ENCODE results near the gene ACSL3. TPM values are rescaled to one million over a fixed set of nuclear protein-coding genes. Genes with fewer than 3 reads are reported as not detected.

Gene ACSL3
- total RNA-seq, 2 donors from 2014 or later: 77.1 to 124 TPM

DNA sequence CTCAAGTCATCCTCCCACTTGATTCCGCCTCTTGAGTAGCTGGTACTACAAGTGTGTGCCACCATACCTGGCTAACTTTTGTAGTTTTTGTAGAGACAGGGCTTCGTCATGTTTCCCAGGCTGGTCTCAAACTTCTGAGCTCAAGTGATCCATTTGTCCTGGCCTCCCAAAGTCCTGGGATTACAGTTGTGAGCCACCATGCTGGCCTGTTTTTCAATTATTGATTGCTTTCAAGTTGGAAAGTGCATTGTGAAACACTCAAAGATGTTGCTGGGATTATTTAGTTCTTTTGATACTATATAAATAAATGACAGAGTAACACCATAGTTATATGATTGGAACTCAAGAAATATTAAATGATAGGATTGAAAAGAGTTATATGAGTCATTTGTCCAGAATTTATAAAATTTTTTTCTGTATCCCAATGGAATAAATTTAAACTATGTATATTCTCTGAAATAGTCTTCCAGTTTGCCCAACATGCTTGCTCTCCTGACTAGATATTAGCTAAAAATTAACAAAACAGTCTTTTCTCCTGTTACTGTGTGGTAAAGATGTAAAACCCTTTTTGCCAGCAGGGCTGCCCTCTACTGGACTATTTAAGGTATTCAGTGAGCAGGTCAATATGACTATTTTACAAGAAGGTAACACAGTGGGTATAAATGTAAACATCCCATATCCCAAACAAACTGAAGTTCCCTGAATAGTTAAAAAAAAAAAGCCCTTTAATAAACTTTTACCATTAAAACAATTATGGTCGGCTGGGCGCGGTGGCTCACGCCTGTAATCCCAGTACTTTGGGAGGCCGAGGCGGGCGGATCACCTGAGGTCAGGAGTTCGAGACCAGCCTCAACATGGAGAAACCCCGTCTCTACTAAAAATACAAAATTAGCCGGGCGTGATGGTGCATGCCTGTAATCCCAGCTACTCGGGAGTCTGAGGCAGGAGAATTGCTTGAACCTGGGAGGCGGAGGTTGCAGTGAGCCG, 42.7 kb downstream of the ACSL3 start:
- Histone ChIP-seq H3K27me3 (replicated peaks; ENCODE audit: insufficient read depth) (no peaks in the 10 kb centered on the region), H3K9me3 (no peaks in the 10 kb centered on the region), H3K27ac (no peak overlapping the region), H3K4me1 (replicated peaks) (peaks cover 5% of the 10 kb centered on the region), H3K4me3 (no peak overlapping the region), H3K36me3 (no peaks in the 10 kb centered on the region)
- intact Hi-C loops (cut with DNase I): loop anchor here (5.0 kb wide), 1 partner anchor 211 kb away; no protein-coding TSS in a partner anchor
- DNase-seq (ENCODE audit: low spot score): peak; percentile 16
- no peak for TF ChIP-seq POLR2A (IDR thresholded peaks at IDR 0.05)
- TF ChIP-seq, protein P1, sequence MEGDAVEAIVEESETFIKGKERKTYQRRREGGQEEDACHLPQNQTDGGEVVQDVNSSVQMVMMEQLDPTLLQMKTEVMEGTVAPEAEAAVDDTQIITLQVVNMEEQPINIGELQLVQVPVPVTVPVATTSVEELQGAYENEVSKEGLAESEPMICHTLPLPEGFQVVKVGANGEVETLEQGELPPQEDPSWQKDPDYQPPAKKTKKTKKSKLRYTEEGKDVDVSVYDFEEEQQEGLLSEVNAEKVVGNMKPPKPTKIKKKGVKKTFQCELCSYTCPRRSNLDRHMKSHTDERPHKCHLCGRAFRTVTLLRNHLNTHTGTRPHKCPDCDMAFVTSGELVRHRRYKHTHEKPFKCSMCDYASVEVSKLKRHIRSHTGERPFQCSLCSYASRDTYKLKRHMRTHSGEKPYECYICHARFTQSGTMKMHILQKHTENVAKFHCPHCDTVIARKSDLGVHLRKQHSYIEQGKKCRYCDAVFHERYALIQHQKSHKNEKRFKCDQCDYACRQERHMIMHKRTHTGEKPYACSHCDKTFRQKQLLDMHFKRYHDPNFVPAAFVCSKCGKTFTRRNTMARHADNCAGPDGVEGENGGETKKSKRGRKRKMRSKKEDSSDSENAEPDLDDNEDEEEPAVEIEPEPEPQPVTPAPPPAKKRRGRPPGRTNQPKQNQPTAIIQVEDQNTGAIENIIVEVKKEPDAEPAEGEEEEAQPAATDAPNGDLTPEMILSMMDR (IDR thresholded peaks at IDR 0.05): peak; percentile 26 to 77 (median 61)
- 84% methylated on average over 16 of the region's 16 CpGs for WGBS

DNA sequence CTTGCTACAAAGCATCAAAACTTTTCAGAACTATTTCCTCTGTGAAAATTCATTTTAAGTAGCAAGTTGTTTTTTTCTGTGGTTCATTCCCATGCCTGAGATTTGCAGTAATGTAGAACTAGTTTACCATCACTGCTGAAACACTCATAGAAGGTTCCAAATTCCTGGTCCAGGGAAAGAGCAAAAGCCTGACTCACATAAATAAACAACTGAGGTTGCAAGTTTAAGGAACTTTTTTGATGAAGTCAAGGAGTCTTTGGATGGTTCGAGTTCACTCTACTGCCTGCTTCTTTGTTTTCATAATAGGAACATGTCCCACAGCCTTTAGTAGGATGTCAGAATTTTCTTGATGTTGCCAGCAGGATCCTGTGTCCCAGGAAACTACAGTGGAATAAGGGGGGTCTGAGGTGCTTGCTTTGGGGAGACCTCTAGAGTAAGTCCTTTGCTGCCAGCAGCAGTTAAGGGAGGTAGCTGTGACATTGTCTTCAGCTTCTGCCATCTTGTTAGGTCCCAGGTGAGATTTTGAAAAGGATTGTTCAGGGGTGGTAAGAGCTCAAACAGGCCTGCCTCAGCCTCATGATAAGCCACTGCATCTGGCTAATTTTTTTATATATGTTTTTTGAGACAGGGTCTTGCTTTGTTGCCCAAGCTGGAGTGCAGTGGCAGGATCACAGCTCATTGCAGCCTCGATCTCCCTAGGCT, 43.9 kb downstream of the ACSL3 start:
- TF ChIP-seq POLR2AphosphoS5 (IDR thresholded peaks at IDR 0.05) (peak; percentile 38), POLR2A (IDR thresholded peaks at IDR 0.05) (no peak)
- TF ChIP-seq, protein P1 (IDR thresholded peaks at IDR 0.05): no peak
- H3K9me3 ChIP-seq: no peaks in the 10 kb centered on the region
- intact Hi-C loops (cut with DNase I): loop anchor here (5.0 kb wide), 2 partner anchors 202 to 212 kb away; no protein-coding TSS in a partner anchor
- 68% methylated on average over 2 of the region's 2 CpGs for WGBS
- no peaks in the 10 kb centered on the region for H3K36me3 ChIP-seq
- no peaks in the 10 kb centered on the region for H3K27me3 ChIP-seq (replicated peaks; ENCODE audit: insufficient read depth)
- H3K4me3 ChIP-seq: no peak overlapping the region
- H3K4me1 ChIP-seq (replicated peaks): peaks cover 5% of the 10 kb centered on the region
- no peak for DNase-seq (ENCODE audit: low spot score)
- peak overlapping the region in 1 of 2 donors; percentile 46 for H3K27ac ChIP-seq

DNA sequence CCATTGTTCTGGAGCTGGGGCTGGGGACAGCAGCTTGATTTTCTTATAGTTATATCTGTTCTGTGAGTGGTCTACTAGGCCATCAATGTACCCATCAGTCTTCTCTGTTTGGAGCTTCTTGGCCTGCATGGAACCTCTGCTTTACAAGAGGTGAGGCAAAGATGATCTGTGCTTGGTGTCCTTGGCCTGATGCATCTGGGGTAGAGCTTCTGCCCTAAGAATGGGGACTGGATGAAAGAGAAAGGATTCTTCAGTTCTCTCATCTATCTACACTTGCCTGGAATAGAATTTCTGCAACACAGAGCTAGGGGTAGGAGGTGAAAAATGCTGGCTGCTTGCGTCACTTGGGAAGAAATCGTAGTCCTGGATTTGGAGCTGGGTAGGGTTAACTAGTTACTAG, 46.2 kb downstream of the ACSL3 start:
- Histone ChIP-seq H3K27ac (no peak overlapping the region), H3K4me1 (replicated peaks) (peaks cover 5% of the 10 kb centered on the region), H3K9me3 (no peaks in the 10 kb centered on the region), H3K36me3 (no peaks in the 10 kb centered on the region), H3K4me3 (no peak overlapping the region), H3K27me3 (replicated peaks; ENCODE audit: insufficient read depth) (no peaks in the 10 kb centered on the region)
- intact Hi-C loops (cut with DNase I): loop anchor here (5.0 kb wide), 1 partner anchor 205 kb away; no protein-coding TSS in a partner anchor
- DNase-seq (ENCODE audit: low spot score): no peak
- WGBS: 93% methylated on average over 2 of the region's 2 CpGs
- TF ChIP-seq, protein P1 (IDR thresholded peaks at IDR 0.05): no peak
- no peak for TF ChIP-seq POLR2A (IDR thresholded peaks at IDR 0.05)
- no peak for TF ChIP-seq POLR2AphosphoS5 (IDR thresholded peaks at IDR 0.05)

DNA sequence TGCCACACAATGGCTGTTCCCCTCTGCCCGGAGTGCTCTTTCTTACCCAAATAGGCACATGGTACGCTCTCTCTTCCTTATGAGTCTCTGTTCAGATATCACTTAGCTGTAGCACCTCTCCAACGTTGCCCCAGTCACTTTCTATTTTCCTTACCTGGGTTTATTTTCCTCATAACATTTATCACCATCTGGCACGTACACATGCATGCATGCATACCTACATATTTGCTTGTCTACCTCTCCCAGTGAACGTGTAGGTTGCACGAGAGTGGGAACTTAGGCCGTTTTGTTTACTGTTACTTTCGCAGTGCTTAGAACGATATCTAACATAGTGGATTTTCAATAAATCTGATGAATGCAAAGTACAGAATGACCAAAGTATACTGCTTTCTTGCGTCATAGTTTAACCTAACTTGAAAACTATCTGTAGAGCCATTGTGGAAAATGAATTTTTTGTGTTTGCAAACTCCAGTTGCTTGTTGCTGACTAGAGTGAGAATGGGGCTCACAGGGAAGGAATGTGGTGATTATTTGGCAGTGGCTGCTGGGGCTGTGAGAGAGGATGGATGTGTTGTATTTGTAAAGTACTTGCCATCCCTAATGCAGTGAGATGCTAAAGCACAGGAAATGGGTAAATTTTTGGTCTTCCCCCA, 47.1 kb downstream of the ACSL3 start:
- Histone ChIP-seq H3K36me3 (no peaks in the 10 kb centered on the region), H3K9me3 (no peaks in the 10 kb centered on the region), H3K4me3 (no peak overlapping the region), H3K4me1 (replicated peaks) (no peaks in the 10 kb centered on the region), H3K27ac (no peak overlapping the region), H3K27me3 (replicated peaks; ENCODE audit: insufficient read depth) (no peaks in the 10 kb centered on the region)
- WGBS: 84% methylated on average over 10 of the region's 10 CpGs
- no peak for TF ChIP-seq POLR2A (IDR thresholded peaks at IDR 0.05)
- no peak for TF ChIP-seq POLR2AphosphoS5 (IDR thresholded peaks at IDR 0.05)
- TF ChIP-seq, protein P1 (IDR thresholded peaks at IDR 0.05): no peak
- no peak for DNase-seq (ENCODE audit: low spot score)
- intact Hi-C loops (cut with DNase I): loop anchor here (5.0 kb wide), 1 partner anchor 206 kb away; no protein-coding TSS in a partner anchor

All from prostate gland (tissue), 2 donors.